ENCODE results near the gene TSPAN18. TPM values are rescaled to one million over a fixed set of nuclear protein-coding genes. Genes with fewer than 3 reads are reported as not detected.

The TSPAN18 gene
- polyA plus RNA-seq, 1 donor = 48.1 TPM

- DNase-seq = peak; percentile 69
These were observed 167.3 kb downstream of the TSPAN18 start for GRCh38 chr11:44893846-44894617.

DNA sequence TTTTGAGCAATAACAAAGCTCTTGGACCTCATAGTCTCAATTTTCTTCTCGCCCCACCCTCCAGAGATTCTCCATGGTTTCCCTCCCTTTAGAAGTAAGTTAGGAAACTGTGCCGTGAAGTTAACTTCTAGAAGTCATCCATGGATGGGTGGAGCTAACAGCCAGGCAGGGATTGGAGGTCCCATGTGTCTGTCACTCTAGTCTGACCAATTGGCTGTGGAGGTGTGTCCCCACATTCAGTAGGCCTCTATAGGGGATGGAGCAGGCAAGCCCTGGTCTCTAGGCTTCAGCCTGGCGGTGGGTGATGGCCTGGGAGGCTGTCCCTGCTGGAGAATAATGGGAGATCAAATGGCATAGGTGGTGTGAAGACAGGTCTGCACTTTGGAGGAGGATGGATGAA is 173.2 kb downstream of the TSPAN18 start:
- DNase-seq = no peak

- no peak for DNase-seq
These were observed 174.4 kb downstream of the TSPAN18 start for GRCh38 chr11:44901120-44901633.

DNA sequence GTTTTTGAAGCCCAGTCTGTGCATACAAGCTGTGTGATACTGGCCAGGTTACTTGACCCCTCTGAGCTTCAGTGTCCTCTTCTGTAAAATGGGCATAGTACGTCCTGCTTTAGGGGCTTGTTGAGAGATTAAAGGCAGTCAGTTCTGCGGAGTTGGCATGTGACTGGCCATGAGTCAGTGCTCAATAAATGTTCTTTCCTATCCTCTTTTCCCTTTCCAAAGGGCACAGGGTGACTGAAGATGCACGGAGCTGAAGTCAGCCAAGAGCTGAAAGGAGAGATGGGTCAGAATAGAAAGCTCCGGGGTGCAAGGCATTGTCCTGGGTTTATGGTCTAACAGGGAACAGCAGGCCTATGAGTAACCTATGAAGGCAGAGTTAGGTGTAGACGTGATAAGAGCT is 175.0 kb downstream of the TSPAN18 start:
- DNase-seq = no peak

DNA sequence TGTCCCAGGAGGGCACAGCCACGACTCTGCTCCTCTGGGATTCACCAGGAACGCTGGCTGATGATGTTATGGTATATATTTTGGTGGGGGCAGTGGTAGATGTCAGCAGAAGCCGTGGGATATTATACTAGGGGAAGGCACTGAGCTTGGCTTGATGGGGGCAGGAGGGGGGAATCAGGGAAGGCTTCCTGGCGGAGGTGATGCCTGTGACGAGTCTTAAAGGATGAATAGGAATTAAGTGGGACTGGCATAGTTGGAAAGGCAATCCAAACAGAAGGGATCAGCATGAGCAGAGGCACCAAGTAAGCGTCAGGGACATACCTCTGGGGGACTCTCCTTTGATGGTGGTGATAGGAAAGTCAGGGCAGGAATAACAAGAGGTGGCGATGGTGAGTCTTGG is 176.3 kb downstream of the TSPAN18 start:
- no peak for DNase-seq

GRCh38 chr11:44903518-44903917 is 176.8 kb downstream of the TSPAN18 start:
- DNase-seq = no peak

DNA sequence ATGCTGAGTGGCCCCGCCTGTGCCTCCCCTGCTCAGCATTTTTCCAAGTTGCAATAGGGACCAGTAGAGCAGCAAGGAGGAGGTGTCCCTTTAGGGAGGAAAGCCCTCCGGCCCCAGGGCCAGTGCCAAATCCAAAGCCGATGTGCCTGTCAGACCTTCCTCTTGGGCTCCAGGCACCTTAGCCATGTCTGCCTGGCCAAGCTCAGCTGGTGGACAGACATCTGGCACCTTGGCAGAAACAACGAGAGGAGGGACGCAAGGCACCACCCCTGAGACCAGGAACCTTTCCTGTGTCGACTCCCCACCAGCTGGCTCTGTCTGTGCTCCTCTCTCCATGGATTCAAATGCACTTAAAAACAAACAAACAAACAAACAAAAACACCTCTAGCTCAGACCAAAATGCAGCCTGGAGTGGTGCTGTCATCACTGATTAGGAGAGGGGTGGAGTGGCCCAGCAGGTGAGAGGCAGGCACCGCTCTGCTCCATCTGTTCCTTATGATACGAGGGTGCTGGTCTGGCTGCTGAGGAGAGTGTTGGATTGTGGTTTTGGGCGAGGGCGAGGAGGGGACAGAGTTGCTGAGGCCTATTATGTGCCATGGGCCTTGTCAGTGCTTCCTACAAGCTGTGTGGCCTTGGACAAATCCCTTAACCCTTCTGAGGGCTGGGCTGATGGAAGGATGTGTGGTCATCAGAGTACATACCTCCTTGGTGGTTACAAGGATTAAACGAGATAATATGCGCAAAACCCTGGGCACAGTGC is 177.7 kb downstream of the TSPAN18 start:
- no peak for DNase-seq

DNA sequence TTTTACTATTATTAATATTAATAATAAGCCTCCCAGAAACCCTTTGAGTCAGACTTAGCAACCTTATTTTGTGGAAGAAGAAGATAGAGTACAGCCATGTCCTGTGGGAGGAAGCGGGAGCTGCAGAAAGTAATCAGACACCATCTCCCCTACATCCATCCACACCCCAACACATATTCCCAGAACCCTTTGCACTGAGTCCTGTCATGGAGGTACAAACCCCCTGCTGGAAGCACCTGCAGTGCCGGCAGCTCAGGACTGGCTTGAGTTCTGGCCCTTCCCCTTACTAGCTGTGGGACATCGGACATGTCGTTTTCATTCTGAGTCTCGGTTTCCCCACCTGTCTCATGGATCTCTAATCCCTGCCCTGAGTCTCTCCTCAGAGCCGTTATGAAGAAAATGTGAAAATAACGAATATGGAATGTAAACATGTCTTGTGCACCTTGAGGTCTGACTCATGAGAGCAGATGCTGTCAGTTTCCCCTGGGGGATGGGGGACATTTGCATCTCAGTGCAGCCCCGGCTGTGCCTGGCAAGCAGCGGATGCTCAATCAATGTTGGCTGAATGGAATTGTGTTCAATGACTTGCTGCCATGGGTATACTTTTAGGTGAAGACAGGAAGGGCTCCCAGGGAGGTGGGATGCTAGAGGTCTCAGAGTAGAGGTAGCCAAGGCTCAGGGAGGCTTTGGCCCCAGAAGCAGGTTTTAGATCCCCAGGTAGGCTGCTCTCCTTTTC is 178.5 kb downstream of the TSPAN18 start:
- DNase-seq = no peak

DNA sequence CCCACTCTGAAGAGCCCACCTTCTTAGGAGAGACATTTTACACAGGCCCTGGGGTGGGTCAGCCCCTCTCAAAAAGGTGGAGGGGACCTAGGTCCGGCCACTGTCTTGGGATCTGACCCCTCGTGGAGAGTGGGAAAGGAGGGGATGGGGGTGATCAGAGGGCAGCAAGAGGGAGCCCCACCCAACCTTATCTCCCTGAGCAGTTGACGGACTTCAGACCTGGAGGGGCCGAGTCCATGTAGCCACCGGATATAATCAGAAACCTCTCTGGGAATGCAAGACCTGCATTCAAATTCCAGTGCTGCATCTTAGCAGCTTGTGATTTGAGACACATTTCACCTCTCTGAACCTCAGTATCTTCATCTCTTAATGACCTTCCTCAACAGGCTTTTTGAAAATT is 179.9 kb downstream of the TSPAN18 start:
- DNase-seq = no peak

- DNase-seq = no peak
These were observed 182.8 kb downstream of the TSPAN18 start for GRCh38 chr11:44909557-44909956.

- no peak for DNase-seq
These were observed 183.8 kb downstream of the TSPAN18 start for GRCh38 chr11:44910591-44910990.

- DNase-seq = peak; percentile 86
These were observed 184.5 kb downstream of the TSPAN18 start for GRCh38 chr11:44911029-44911814.

DNA sequence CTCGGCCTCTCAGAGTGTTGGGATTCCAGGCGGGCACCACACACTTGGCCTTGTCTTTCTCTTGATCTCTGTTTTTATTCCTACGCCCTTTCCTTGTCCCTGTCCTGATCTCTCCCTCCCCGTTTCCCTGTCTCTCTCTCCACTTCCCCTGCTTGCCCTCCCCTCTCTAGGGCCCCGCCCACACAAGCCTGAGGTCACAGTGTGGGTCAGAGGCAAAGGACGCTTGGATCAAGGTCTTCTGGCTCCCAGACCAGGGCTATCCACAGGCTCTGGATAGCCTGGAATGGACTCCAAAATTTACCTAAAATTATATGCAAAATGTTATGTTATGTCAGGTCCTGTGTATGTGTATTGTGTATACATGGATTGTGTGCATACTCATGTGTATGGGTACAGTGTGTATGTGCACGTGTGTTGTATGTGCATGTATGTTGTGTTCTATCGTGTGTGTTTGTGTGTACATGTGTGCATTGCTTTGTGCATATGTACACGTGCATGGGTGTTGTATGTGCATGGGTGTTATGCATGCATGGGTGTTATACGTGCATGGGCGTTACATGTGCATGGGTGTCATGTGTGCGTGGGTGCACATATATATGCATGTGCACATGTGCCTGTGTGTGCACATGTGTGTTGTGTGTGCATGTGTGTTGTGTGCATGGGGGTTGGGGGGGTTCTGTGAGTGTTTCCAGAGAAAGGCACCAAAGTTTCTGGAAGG is 185.7 kb downstream of the TSPAN18 start:
- no peak for DNase-seq

- DNase-seq = no peak
These were observed 186.7 kb downstream of the TSPAN18 start for GRCh38 chr11:44913502-44913901.

GRCh38 chr11:44914105-44914504 is 187.3 kb downstream of the TSPAN18 start:
- no peak for DNase-seq

- DNase-seq = no peak
These were observed 188.2 kb downstream of the TSPAN18 start for GRCh38 chr11:44915004-44915403.

GRCh38 chr11:44915621-44916020 is 188.9 kb downstream of the TSPAN18 start:
- DNase-seq = no peak

DNA sequence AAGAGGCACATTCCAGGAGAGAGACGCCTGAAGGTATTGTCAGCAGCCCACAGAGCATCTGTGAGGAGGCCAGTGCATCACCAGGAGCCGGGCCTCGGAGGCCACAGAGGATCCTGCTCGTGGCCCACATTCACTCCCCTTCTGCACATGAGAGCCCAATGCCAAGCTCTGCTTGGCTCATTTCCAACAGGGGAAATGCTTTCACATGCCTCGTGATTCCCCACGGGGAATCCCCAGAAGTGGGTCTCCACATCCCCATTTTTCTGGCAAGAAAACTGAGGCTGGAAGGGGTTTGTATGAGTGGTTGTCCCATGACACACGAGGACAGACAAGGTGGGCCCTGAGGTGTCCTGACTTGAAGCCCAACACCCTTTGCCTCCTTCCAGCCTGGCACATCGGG is 189.6 kb downstream of the TSPAN18 start:
- no peak for DNase-seq

- DNase-seq = no peak
These were observed 190.1 kb downstream of the TSPAN18 start for GRCh38 chr11:44916801-44917385.

GRCh38 chr11:44917741-44918140 is 191.0 kb downstream of the TSPAN18 start:
- no peak for DNase-seq

- DNase-seq = no peak
These were observed 193.7 kb downstream of the TSPAN18 start for GRCh38 chr11:44920451-44920850.

All from hindlimb muscle (tissue), 1 donor.